CD4-positive, alpha-beta T cell treated with Interferon alpha-2 for 1 hour (primary cell): ENCODE results near the gene PICALM.
A peak's percentile ranks its signal among the peaks of the same experiment; 100 is the strongest.
"Not testable (repeated sequence)": the region's sequence is repeated elsewhere in the genome, so short reads cannot be mapped to it uniquely, and the experiment has no call there.

Source experiments
- DNase-seq, 2 donors: peaks; one replicate each; pipeline ENCODE4 v3.0.0-alpha.2; 2020 to 2022

The PICALM gene

GRCh38 chr11:86068951-86069407, at the start of gene PICALM:
Gene PICALM (minus strand): TSS chr11:86069084. CDS start chr11:86068780, 304 bp downstream.
- peak; percentile 97 to 98 for DNase-seq

GRCh38 chr11:86118253-86118652, 49.4 kb upstream of the PICALM start:
- no peak for DNase-seq

- DNase-seq, result no peak
Observed at GRCh38 chr11:86117712-86118063, 48.8 kb upstream of the PICALM start.

GRCh38 chr11:86117001-86117711, 48.3 kb upstream of the PICALM start:
- no peak for DNase-seq

GRCh38 chr11:86116386-86116726, 47.5 kb upstream of the PICALM start:
- peak in 1 of 2 donors; percentile 47 for DNase-seq

- no peak for DNase-seq
Observed at GRCh38 chr11:86115542-86116385, 46.9 kb upstream of the PICALM start.

- no peak for DNase-seq
Observed at GRCh38 chr11:86108890-86109638, 40.2 kb upstream of the PICALM start.

- DNase-seq, result no peak
Observed at GRCh38 chr11:86108191-86108590, 39.3 kb upstream of the PICALM start.

GRCh38 chr11:86106916-86107315, 38.0 kb upstream of the PICALM start:
- no peak for DNase-seq

GRCh38 chr11:86106031-86106430, 37.1 kb upstream of the PICALM start:
- DNase-seq, result not testable (repeated sequence)

GRCh38 chr11:86105601-86106000, 36.7 kb upstream of the PICALM start:
- DNase-seq, result not testable (repeated sequence)

- no peak for DNase-seq
Observed at GRCh38 chr11:86103808-86104207, 34.9 kb upstream of the PICALM start.

- no peak for DNase-seq
Observed at GRCh38 chr11:86101941-86102407, 33.1 kb upstream of the PICALM start.

GRCh38 chr11:86101493-86101892, 32.6 kb upstream of the PICALM start:
- DNase-seq, result no peak

GRCh38 chr11:86099874-86100273, 31.0 kb upstream of the PICALM start:
- no peak for DNase-seq

GRCh38 chr11:86097980-86098379, 29.1 kb upstream of the PICALM start:
- DNase-seq, result no peak

- DNase-seq, result no peak
Observed at GRCh38 chr11:86091566-86091965, 22.7 kb upstream of the PICALM start.

GRCh38 chr11:86091086-86091485, 22.2 kb upstream of the PICALM start:
- DNase-seq, result no peak

- DNase-seq, result no peak
Observed at GRCh38 chr11:86089659-86090058, 20.8 kb upstream of the PICALM start.

- not testable (repeated sequence) for DNase-seq
Observed at GRCh38 chr11:86087688-86088087, 18.8 kb upstream of the PICALM start.

- DNase-seq, result no peak
Observed at GRCh38 chr11:86087256-86087655, 18.4 kb upstream of the PICALM start.

GRCh38 chr11:86081455-86081854, 12.6 kb upstream of the PICALM start:
- DNase-seq, result no peak

- no peak for DNase-seq
Observed at GRCh38 chr11:86079421-86079820, 10.5 kb upstream of the PICALM start.
